Measurements from ENCODE around the gene C2orf81.
A peak's percentile ranks its signal among the peaks of the same experiment; 100 is the strongest.
"Not testable (repeated sequence)": the region's sequence is repeated elsewhere in the genome, so short reads cannot be mapped to it uniquely, and the experiment has no call there.

The C2orf81 gene

GRCh38 chr2:74421221-74421870, at the start of gene C2orf81, which contains the start of gene WDR54:
TSS of gene C2orf81 (minus strand) at chr2:74421619. CDS start at chr2:74421560, 59 bp downstream.
TSS of gene WDR54 (plus strand) at chr2:74421730. CDS start at chr2:74422154, 424 bp downstream.
- peak; percentile 50 for DNase-seq

- not testable (repeated sequence) for DNase-seq
Measured at GRCh38 chr2:74470742-74471141, 49.3 kb upstream of the C2orf81 start.

- no peak for DNase-seq
Measured at GRCh38 chr2:74464406-74464805, 43.0 kb upstream of the C2orf81 start.

DNA sequence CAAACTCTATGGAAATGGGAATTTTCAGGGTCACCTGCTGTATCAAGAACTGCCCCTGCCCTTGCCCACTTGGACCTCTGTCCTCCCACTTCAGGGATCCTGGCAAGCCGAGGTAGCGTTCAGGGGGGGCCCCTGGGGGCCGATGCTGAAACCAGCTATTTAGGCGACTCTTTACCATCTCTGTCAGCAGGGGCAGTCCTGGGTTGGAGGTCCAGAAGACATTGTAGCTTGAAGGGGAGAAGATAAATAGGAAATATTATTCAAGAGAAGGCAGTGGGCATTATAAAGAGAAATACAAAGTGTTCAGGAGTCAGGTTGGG, 41.3 kb upstream of the C2orf81 start:
- no peak for DNase-seq

GRCh38 chr2:74462054-74462785, 40.8 kb upstream of the C2orf81 start:
- no peak for DNase-seq

DNA sequence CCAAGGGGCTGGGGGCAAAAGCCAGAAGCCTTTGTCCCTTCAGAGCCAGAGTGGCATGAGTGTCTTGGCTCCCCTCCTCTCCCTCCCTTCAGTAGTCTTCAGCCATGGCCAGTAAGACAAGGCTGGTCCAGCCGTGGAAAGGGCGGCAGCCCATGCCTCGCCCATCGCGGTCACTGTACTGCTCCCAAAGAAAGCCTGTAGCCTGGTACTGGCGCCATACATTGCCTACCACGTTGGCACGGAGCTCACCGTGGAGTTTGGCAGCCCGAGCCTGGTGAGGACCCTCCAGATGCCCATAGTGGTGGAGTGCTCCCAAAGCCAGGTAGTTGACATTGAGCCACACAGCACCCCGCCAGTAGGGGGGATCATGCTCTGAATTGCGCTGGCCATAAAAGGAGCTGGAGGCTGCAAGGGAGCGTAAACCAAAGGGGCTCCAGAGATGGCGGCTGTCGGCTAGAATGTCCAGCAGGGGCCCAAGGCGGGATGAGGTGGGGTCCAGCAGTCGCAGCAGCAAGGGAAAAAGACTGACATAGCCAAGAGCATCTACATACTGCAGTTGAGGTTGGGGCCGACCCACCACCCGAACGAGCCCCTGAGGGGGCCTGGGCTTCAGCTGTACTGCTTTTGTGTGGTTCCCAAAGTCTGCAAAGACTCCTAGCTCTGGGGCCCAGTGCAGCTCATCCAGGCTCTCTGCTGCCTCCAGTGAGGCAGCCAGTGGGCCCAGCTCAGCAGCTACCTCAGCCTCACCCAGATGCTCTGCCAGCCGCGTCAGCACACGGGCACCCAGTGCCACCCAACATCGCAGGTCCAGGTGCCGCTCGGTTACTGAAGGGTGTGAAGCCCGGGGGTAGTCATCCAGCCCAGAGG, 40.0 kb upstream of the C2orf81 start:
- no peak for DNase-seq

DNA sequence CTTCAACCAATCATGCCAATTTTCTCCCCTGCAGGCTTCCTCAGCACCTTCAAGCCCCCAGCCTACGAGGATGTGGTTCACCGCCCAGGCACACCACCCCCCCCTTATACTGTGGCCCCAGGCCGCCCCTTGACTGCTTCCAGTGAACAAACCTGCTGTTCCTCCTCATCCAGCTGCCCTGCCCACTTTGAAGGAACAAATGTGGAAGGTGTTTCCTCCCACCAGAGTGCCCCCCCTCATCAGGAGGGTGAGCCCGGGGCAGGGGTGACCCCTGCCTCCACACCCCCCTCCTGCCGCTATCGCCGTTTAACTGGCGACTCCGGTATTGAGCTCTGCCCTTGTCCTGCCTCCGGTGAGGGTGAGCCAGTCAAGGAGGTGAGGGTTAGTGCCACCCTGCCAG, 38.8 kb upstream of the C2orf81 start:
- DNase-seq, result not testable (repeated sequence)

DNA sequence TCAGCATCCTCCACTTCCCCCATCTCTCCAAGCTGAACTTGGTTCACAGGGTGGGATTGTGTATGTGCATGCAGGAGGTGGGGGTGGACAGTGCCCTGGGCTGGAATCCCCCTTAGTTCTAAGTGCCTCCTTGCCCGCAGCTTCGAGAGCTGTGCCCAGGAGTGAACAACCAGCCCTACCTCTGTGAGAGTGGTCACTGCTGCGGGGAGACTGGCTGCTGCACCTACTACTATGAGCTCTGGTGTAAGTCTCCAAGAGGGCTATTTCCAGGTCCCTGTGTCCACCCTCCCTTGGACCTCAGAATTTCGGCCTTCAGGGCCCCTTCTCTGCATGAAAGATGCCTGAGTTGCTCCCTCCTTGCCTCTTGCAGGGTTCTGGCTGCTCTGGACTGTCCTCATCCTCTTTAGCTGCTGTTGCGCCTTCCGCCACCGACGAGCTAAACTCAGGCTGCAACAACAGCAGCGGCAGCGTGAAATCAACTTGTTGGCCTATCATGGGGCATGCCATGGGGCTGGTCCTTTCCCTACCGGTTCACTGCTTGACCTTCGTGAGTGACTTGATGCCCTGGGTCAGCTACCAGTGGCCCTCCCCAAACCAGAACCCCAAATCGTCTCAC, 38.2 kb upstream of the C2orf81 start:
- not testable (repeated sequence) for DNase-seq

DNA sequence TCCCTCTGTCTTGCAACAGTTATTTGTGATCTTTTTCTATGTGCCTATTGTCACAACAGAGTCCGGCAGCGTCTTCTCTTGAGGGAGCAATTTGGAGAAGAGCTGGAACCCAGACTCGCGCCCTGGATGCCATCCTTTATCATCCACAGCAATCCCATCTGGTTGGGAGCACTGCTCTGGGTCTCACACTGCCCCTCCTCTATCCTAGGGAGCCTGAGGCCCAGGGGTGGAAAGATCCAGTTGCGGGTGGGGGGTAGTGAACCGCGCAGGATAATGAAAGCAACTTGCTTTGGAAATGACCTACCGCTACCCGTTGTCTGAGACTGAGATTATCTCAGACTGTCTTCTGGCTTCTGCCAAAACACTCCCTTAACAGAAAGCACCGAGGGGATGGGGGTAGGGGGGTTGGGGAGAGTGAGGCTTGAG, 37.5 kb upstream of the C2orf81 start:
- DNase-seq, result no peak

DNA sequence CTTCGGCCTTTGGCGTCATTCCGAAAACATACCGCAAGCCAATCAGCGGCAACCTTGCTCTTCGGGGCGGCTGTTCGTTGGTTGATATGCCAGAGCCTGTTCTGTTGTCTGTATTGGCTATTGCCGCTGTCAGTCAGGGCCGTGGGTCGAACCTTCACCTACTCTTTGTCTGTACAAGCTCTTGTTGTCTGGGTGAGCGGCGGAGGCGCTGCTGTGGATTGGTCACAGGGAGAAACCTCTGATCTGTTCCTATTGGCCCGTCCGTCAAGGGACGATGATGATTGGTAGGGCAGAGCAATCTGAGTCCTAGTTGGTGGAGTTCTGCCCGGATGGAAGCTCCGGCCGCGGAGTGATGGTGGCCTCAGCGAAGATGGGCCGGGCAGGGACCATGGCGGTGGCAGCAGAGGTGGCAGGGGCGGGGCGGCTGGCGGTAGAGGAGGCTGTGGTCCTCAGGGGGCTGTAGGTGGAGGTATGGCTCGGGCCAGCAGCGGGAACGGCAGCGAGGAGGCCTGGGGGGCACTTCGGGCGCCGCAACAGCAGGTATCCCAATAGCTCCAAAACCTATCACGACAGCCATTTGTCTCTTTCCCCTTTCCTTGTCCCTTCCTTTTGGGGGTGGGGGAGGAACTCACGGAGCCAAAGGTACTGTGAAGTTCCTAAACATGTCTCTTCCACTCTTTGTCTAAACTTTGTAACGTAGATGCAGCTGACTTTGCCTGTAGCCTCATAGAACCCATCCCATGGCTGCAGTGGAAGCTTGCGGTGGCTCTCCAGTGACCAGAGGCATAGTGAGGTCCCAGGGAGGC, 36.9 kb upstream of the C2orf81 start, which contains the start of gene WBP1:
TSS of gene WBP1 (plus strand) at position 307 of the 806 bp plus-strand sequence. CDS start at position 472, 165 bp downstream.
- peak; percentile 93 for DNase-seq

DNA sequence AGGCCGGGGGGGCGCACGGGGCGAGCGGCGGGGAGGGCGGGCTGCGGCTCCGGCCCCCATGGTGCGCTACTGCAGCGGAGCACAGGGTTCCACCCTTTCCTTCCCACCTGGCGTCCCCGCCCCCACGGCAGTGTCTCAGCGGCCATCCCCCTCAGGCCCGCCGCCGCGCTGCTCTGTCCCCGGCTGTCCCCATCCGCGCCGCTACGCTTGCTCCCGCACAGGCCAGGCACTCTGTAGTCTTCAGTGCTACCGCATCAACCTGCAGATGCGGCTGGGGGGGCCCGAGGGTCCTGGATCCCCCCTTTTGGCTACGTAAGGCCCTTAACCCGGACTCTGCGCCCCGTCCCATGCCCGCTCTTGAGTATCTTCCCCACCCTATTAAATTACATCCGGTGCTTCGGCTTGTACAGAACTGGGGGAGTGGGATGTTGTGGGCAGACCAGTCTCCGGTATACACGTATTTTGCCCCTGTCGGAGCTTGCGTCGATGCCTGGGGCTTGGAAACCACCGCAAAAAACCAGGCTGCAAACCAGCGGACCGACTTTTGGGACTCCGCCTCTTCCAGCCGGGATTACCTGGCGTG, 36.2 kb upstream of the C2orf81 start:
- no peak for DNase-seq

DNA sequence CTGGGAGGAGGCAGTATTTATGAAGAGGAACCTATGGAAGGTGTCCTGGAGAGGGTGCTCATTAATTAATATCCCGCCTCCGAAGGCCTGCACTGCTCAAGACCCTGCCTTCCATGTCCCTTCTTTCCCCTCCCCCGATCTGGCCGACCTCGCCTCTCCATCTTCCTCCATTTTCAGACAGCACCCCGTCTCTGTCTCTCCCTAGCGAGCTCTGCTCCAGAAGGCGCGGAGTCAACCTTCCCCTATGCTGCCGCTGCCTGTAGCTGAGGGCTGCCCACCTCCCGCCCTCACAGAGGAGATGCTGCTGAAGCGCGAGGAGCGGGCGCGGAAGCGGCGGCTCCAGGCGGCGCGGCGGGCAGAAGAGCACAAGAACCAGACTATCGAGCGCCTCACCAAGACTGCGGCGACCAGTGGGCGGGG, 35.7 kb upstream of the C2orf81 start:
- no peak for DNase-seq

- peak; percentile 62 for DNase-seq
Measured at GRCh38 chr2:74454654-74455511, 33.5 kb upstream of the C2orf81 start, which contains the start of gene INO80B. TSS of gene INO80B (plus strand) at chr2:74455087. CDS start at chr2:74455117, 30 bp downstream.

DNA sequence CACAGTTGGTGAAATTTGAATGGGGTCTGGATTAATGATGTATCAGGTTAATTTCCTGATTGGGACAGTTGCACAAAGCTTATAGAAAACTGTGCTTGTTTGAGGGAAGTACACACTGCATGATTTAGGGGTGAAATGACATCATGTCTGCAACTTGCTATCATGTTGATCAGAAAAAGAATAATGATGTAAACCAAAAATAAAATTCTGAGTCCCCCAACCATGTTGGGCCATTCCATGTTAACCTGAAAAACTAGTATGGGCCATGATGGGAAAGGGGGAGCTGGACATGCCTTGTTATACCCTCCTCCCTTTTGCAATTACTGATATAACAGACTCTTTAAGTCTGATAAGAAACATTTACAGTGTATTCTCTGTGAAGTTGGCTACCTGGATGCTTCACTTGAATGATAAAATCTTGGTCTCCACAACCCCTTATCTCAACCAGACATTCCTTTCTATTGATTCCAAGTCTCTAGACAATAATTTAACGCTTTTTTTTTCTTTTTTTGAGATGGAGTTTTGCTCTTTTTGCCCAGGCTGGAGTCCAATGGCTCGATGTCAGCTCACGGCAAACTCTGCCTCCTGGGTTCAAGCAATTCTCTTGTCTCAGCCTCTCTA, 29.3 kb upstream of the C2orf81 start:
- no peak for DNase-seq

GRCh38 chr2:74448771-74449170, 27.4 kb upstream of the C2orf81 start:
- DNase-seq, result no peak

GRCh38 chr2:74447230-74447999, 26.0 kb upstream of the C2orf81 start:
- no peak for DNase-seq

DNA sequence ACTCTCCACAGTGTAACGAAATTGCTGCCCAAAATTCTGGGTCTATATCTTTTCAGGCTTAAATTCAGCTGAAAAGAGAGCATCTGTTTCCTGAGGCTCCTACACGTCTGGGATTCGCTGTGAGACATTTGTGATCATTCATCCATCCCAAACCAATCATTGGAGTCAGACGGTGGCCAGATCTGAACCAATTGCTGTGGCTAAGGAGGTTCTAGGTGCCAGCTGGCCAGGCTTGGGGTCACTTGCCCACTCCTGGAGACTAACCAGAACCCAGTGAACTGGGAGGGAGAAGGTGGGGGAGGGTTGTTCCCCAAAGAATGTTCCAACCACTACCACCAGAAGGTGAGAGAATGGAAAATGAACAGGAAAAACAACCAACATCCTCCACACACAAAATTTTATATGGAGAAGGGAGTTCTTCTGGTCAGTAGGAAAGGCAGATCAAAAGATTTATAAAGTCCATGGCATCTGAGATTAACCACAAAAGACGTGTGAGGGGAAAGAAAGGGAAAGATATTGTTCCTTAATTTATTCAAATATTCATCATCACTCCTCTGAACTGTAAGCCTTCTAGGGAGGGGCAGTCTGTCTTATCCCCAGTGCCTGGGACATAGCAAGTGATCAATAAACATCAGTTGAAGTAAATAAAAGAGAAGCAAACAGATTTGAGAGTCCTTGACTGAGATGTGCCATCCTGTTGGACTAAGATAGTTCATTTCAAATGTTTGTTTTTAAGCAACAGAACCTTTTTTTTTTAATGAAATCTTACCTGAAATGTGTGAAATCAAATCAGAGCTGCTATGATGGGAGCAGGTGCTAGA, 23.3 kb upstream of the C2orf81 start:
- DNase-seq, result no peak
